ENCODE data around the gene SLC17A7.

- TF ChIP-seq CTCF (tag by site-specific recombination; IDR thresholded peaks at IDR 0.05): no peak
- no peak for TF ChIP-seq ZBTB7A (tag by site-specific recombination; IDR thresholded peaks at IDR 0.05; ENCODE audit: low read depth)
- TF ChIP-seq ZNF785 (tag by site-specific recombination; IDR thresholded peaks at IDR 0.05): no peak
- no peak for TF ChIP-seq ZNF133 (tag by site-specific recombination; IDR thresholded peaks at IDR 0.05)
- no peak for TF ChIP-seq ZNF830 (tag by site-specific recombination; IDR thresholded peaks at IDR 0.05; ENCODE audit: low read depth)
- no peak for TF ChIP-seq ZBTB20 (tag by site-specific recombination; IDR thresholded peaks at IDR 0.05)
- no peak for TF ChIP-seq REST (tag by site-specific recombination; IDR thresholded peaks at IDR 0.05)
These were observed 17.2 kb upstream of the SLC17A7 start for GRCh38 chr19:49458567-49458903.

Data from HEK293 (cell line).